ENCODE results near the gene CNRIP1.

The CNRIP1 gene

GRCh38 chr2:68292108-68292710 is 27.5 kb downstream of the CNRIP1 start:
- H3K4me3 ChIP-seq (ENCODE audit: low read length): no peak overlapping the region
- DNase-seq (ENCODE audit: low read depth, low spot score): no peak
- no peaks in the 10 kb centered on the region for H3K36me3 ChIP-seq (ENCODE audit: control insufficient read depth, insufficient read depth, low read length)
- no CpG with 5 or more reads among the region's 3 CpGs for WGBS (ENCODE audit: insufficient coverage, insufficient read length)
- no peaks in the 10 kb centered on the region for H3K27me3 ChIP-seq (ENCODE audit: control insufficient read depth, insufficient read depth, low read length)
- H3K9me3 ChIP-seq (ENCODE audit: control insufficient read depth, insufficient read depth, low read length): no peaks in the 10 kb centered on the region
- no peak overlapping the region for H3K27ac ChIP-seq (ENCODE audit: low read length)
- H3K4me1 ChIP-seq (ENCODE audit: control insufficient read depth, insufficient read depth, low read length): no peaks in the 10 kb centered on the region

GRCh38 chr2:68291314-68291713 is 28.4 kb downstream of the CNRIP1 start:
- no peak overlapping the region for H3K27ac ChIP-seq (ENCODE audit: low read length)
- WGBS (ENCODE audit: insufficient coverage, insufficient read length): no CpG with 5 or more reads among the region's 6 CpGs
- H3K36me3 ChIP-seq (ENCODE audit: control insufficient read depth, insufficient read depth, low read length): no peaks in the 10 kb centered on the region
- no peaks in the 10 kb centered on the region for H3K9me3 ChIP-seq (ENCODE audit: control insufficient read depth, insufficient read depth, low read length)
- no peak for DNase-seq (ENCODE audit: low read depth, low spot score)
- no peaks in the 10 kb centered on the region for H3K4me1 ChIP-seq (ENCODE audit: control insufficient read depth, insufficient read depth, low read length)
- no peaks in the 10 kb centered on the region for H3K27me3 ChIP-seq (ENCODE audit: control insufficient read depth, insufficient read depth, low read length)
- no peak overlapping the region for H3K4me3 ChIP-seq (ENCODE audit: low read length)

DNA sequence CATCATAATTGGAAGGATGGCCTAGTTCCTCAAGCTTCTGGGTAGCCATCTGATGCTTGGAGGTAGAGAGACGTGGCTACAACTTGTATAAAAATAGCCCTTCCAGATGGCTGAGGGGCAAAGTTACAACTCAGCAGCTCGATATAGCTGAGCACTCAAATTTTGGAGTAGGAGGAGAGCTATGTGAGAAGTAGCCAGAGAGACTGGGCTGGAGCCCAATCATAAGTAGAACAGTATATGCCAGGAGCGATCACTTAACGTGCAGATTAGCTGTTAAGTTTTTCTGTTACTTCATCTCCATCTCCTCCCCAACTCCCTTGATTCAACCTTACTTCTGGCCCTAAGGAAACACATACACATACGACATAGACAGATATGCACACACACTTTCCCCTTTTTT is 28.8 kb downstream of the CNRIP1 start:
- no peaks in the 10 kb centered on the region for H3K4me1 ChIP-seq (ENCODE audit: control insufficient read depth, insufficient read depth, low read length)
- H3K36me3 ChIP-seq (ENCODE audit: control insufficient read depth, insufficient read depth, low read length): no peaks in the 10 kb centered on the region
- WGBS (ENCODE audit: insufficient coverage, insufficient read length): no CpG with 5 or more reads among the region's 5 CpGs
- H3K9me3 ChIP-seq (ENCODE audit: control insufficient read depth, insufficient read depth, low read length): no peaks in the 10 kb centered on the region
- H3K4me3 ChIP-seq (ENCODE audit: low read length): no peak overlapping the region
- H3K27ac ChIP-seq (ENCODE audit: low read length): no peak overlapping the region
- DNase-seq (ENCODE audit: low read depth, low spot score): no peak
- H3K27me3 ChIP-seq (ENCODE audit: control insufficient read depth, insufficient read depth, low read length): no peaks in the 10 kb centered on the region

GRCh38 chr2:68287580-68288441 is 31.9 kb downstream of the CNRIP1 start:
- Histone ChIP-seq H3K27ac (ENCODE audit: low read length) (no peak overlapping the region), H3K9me3 (ENCODE audit: control insufficient read depth, insufficient read depth, low read length) (no peaks in the 10 kb centered on the region), H3K36me3 (ENCODE audit: control insufficient read depth, insufficient read depth, low read length) (no peaks in the 10 kb centered on the region), H3K4me3 (ENCODE audit: low read length) (no peak overlapping the region), H3K4me1 (ENCODE audit: control insufficient read depth, insufficient read depth, low read length) (no peaks in the 10 kb centered on the region), H3K27me3 (ENCODE audit: control insufficient read depth, insufficient read depth, low read length) (no peaks in the 10 kb centered on the region; the same call in 1 of the 2 replicates)
- no peak for DNase-seq (ENCODE audit: low read depth, low spot score)
- WGBS (ENCODE audit: insufficient coverage, insufficient read length): no CpG with 5 or more reads among the region's 10 CpGs

- Histone ChIP-seq H3K9me3 (ENCODE audit: control insufficient read depth, insufficient read depth, low read length) (no peaks in the 10 kb centered on the region), H3K4me3 (ENCODE audit: low read length) (no peak overlapping the region), H3K27ac (ENCODE audit: low read length) (no peak overlapping the region), H3K4me1 (ENCODE audit: control insufficient read depth, insufficient read depth, low read length) (no peaks in the 10 kb centered on the region), H3K36me3 (ENCODE audit: control insufficient read depth, insufficient read depth, low read length) (no peaks in the 10 kb centered on the region), H3K27me3 (ENCODE audit: control insufficient read depth, insufficient read depth, low read length) (no peaks in the 10 kb centered on the region; the same call in 1 of the 2 replicates)
- DNase-seq (ENCODE audit: low read depth, low spot score): no peak
- no CpG with 5 or more reads among the region's 3 CpGs for WGBS (ENCODE audit: insufficient coverage, insufficient read length)
These were observed 34.9 kb downstream of the CNRIP1 start for GRCh38 chr2:68284896-68285295.

GRCh38 chr2:68283419-68283812 is 36.3 kb downstream of the CNRIP1 start:
- DNase-seq (ENCODE audit: low read depth, low spot score): no peak
- no peaks in the 10 kb centered on the region; the same call in 1 of the 2 replicates for H3K27me3 ChIP-seq (ENCODE audit: control insufficient read depth, insufficient read depth, low read length)
- no peak overlapping the region for H3K27ac ChIP-seq (ENCODE audit: low read length)
- no peaks in the 10 kb centered on the region for H3K9me3 ChIP-seq (ENCODE audit: control insufficient read depth, insufficient read depth, low read length)
- no peak overlapping the region for H3K4me3 ChIP-seq (ENCODE audit: low read length)
- no peaks in the 10 kb centered on the region for H3K36me3 ChIP-seq (ENCODE audit: control insufficient read depth, insufficient read depth, low read length)
- no peaks in the 10 kb centered on the region for H3K4me1 ChIP-seq (ENCODE audit: control insufficient read depth, insufficient read depth, low read length)
- WGBS (ENCODE audit: insufficient coverage, insufficient read length): no CpG with 5 or more reads among the region's 1 CpG

- no peaks in the 10 kb centered on the region for H3K36me3 ChIP-seq (ENCODE audit: control insufficient read depth, insufficient read depth, low read length)
- H3K27me3 ChIP-seq (ENCODE audit: control insufficient read depth, insufficient read depth, low read length): no peaks in the 10 kb centered on the region; the same call in 1 of the 2 replicates
- H3K4me3 ChIP-seq (ENCODE audit: low read length): no peak overlapping the region
- no peaks in the 10 kb centered on the region for H3K9me3 ChIP-seq (ENCODE audit: control insufficient read depth, insufficient read depth, low read length)
- no CpG with 5 or more reads among the region's 5 CpGs for WGBS (ENCODE audit: insufficient coverage, insufficient read length)
- no peaks in the 10 kb centered on the region for H3K4me1 ChIP-seq (ENCODE audit: control insufficient read depth, insufficient read depth, low read length)
- no peak for DNase-seq (ENCODE audit: low read depth, low spot score)
- H3K27ac ChIP-seq (ENCODE audit: low read length): no peak overlapping the region
These were observed 36.8 kb downstream of the CNRIP1 start for GRCh38 chr2:68282811-68283418.

GRCh38 chr2:68280796-68281195 is 39.0 kb downstream of the CNRIP1 start:
- DNase-seq (ENCODE audit: low read depth, low spot score): no peak
- Histone ChIP-seq H3K36me3 (ENCODE audit: control insufficient read depth, insufficient read depth, low read length) (no peaks in the 10 kb centered on the region), H3K4me1 (ENCODE audit: control insufficient read depth, insufficient read depth, low read length) (no peaks in the 10 kb centered on the region), H3K4me3 (ENCODE audit: low read length) (no peak overlapping the region), H3K9me3 (ENCODE audit: control insufficient read depth, insufficient read depth, low read length) (no peaks in the 10 kb centered on the region), H3K27ac (ENCODE audit: low read length) (no peak overlapping the region), H3K27me3 (ENCODE audit: control insufficient read depth, insufficient read depth, low read length) (no peaks in the 10 kb centered on the region; the same call in 1 of the 2 replicates)
- no CpG with 5 or more reads among the region's 1 CpG for WGBS (ENCODE audit: insufficient coverage, insufficient read length)

- no peaks in the 10 kb centered on the region for H3K4me1 ChIP-seq (ENCODE audit: control insufficient read depth, insufficient read depth, low read length)
- H3K4me3 ChIP-seq (ENCODE audit: low read length): no peak overlapping the region
- no peaks in the 10 kb centered on the region for H3K36me3 ChIP-seq (ENCODE audit: control insufficient read depth, insufficient read depth, low read length)
- H3K9me3 ChIP-seq (ENCODE audit: control insufficient read depth, insufficient read depth, low read length): no peaks in the 10 kb centered on the region
- no peak for DNase-seq (ENCODE audit: low read depth, low spot score)
- no peak overlapping the region for H3K27ac ChIP-seq (ENCODE audit: low read length)
- no CpG with 5 or more reads among the region's 1 CpG for WGBS (ENCODE audit: insufficient coverage, insufficient read length)
- no peaks in the 10 kb centered on the region; the same call in 1 of the 2 replicates for H3K27me3 ChIP-seq (ENCODE audit: control insufficient read depth, insufficient read depth, low read length)
These were observed 39.4 kb downstream of the CNRIP1 start for GRCh38 chr2:68280348-68280747.

GRCh38 chr2:68279691-68280090 is 40.1 kb downstream of the CNRIP1 start:
- Histone ChIP-seq H3K36me3 (ENCODE audit: control insufficient read depth, insufficient read depth, low read length) (no peaks in the 10 kb centered on the region), H3K27ac (ENCODE audit: low read length) (no peak overlapping the region), H3K27me3 (ENCODE audit: control insufficient read depth, insufficient read depth, low read length) (no peaks in the 10 kb centered on the region; the same call in 1 of the 2 replicates), H3K4me3 (ENCODE audit: low read length) (no peak overlapping the region), H3K4me1 (ENCODE audit: control insufficient read depth, insufficient read depth, low read length) (no peaks in the 10 kb centered on the region), H3K9me3 (ENCODE audit: control insufficient read depth, insufficient read depth, low read length) (no peaks in the 10 kb centered on the region)
- DNase-seq (ENCODE audit: low read depth, low spot score): no peak
- no CpG with 5 or more reads among the region's 4 CpGs for WGBS (ENCODE audit: insufficient coverage, insufficient read length)

Measured in iPS DF 6.9 (cell line).